Astrocyte (in vitro differentiated cells and primary cell): ENCODE data around the gene CLIC1.

Source experiments
- EZH2 ChIP-seq: IDR thresholded peaks from 2 replicates; pipeline ENCODE4 v1.6.1; 2012; ENCODE audit warnings: mild to moderate bottlenecking, low read length, inconsistent platforms; ENCODE audit not compliant: insufficient read depth
- TF ChIP-seq, protein P1 (sequence below): IDR thresholded peaks from 2 replicates; pipeline ENCODE4 v1.5.1; 2011; ENCODE audit warnings: low read depth, mild to moderate bottlenecking, inconsistent platforms, low read length, moderate library complexity; ENCODE audit not compliant: insufficient read depth

DNA sequence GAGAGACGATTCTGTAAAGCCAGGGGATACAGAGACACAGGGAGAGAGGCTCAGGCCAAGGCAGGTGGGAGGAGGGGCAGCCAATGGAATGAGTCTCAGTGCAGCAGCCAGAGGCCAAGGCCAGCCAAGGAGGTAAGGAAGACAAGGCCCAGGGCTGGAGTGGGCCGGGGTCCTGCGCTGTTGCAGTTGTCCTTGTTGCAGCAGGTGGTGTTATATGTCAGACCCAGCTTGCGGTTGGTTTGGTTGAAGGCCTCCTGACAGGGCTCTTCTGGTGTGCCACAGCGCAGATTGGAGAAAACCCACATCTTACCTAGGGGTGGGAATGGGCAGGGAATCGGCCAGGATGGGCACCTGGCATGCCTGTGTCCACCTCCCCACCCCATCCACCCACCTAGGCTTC, 17.3 kb downstream of the CLIC1 start:
- TF ChIP-seq, protein P1, sequence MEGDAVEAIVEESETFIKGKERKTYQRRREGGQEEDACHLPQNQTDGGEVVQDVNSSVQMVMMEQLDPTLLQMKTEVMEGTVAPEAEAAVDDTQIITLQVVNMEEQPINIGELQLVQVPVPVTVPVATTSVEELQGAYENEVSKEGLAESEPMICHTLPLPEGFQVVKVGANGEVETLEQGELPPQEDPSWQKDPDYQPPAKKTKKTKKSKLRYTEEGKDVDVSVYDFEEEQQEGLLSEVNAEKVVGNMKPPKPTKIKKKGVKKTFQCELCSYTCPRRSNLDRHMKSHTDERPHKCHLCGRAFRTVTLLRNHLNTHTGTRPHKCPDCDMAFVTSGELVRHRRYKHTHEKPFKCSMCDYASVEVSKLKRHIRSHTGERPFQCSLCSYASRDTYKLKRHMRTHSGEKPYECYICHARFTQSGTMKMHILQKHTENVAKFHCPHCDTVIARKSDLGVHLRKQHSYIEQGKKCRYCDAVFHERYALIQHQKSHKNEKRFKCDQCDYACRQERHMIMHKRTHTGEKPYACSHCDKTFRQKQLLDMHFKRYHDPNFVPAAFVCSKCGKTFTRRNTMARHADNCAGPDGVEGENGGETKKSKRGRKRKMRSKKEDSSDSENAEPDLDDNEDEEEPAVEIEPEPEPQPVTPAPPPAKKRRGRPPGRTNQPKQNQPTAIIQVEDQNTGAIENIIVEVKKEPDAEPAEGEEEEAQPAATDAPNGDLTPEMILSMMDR: no peak
- no peak for TF ChIP-seq EZH2
